Body of pancreas (tissue), 4 donors: Measurements from ENCODE around the gene EXT2. TPM values are rescaled to one million over a fixed set of nuclear protein-coding genes. Genes with fewer than 3 reads are reported as not detected.

Experiments
- ATAC-seq: fragments of 150-250 bp; one replicate; pipeline ENCODE4 v1.9.1; 2016
- DNase-seq, 4 donors: peaks; one replicate each; pipeline ENCODE4 v3.0.0-alpha.2; 2019
- H3K27ac ChIP-seq, 4 donors: fragments of 200-600 bp; sonication (generic); 1 replicate in 3 of 4; 2 replicates in 1 of 4; pipeline versions ENCODE4 v1.5.1 to v1.6.1; 2016 to 2019; ENCODE audit warnings: mild to moderate bottlenecking in 1 of 4, mixed read lengths in 1 of 4, moderate library complexity in 1 of 4
- H3K27me3 ChIP-seq, 2 donors: fragments of 200-600 bp; sonication (generic); one replicate each; pipeline ENCODE4 v1.6.0; 2016; ENCODE audit warnings: mild to moderate bottlenecking in 1 of 2
- H3K36me3 ChIP-seq, 2 donors: fragments of 200-600 bp; sonication (generic); replicated peaks in 1 of 2; 2 replicates each; pipeline ENCODE4 v1.5.1; 2016; ENCODE audit warnings: low read depth in 2 of 2; ENCODE audit not compliant: insufficient read depth in 1 of 2
- H3K4me1 ChIP-seq: fragments of 200-600 bp; sonication (generic); one replicate; pipeline ENCODE4 v1.6.0; 2016
- H3K4me3 ChIP-seq, 2 donors: fragments of 200-600 bp; sonication (generic); 1 replicate in 1 of 2; 2 replicates in 1 of 2; pipeline ENCODE4 v1.5.1; 2016 to 2019
- H3K9me3 ChIP-seq, 3 donors: fragments of 200-600 bp; sonication (generic); 1 replicate in 2 of 3; 2 replicates in 1 of 3; pipeline ENCODE4 v1.5.1; 2016
- POLR2A ChIP-seq, 3 donors: fragments of 450-650 bp; IDR thresholded peaks; one replicate each; pipeline ENCODE4 v1.6.1; 2016; ENCODE audit warnings: antibody characterized with exemption in 3 of 3, mild to moderate bottlenecking in 2 of 3
- WGBS, 2 donors: methylation state at CpG; one replicate each; pipeline ENCODE4 v1.1.5; 2017; 5-methylcytosine and 5-hydroxymethylcytosine counted together
- intact Hi-C: fragments of 100-400 bp; cut with DNase I; formaldehyde crosslinking; loops from one replicate; pipeline ENCODE4 v1.15.1; 2023
- total RNA-seq, 2 donors: library from RNA; depleted of rRNA; stranded (reverse); fragments of >200 nt; gene quantifications; one replicate each; pipeline ENCODE4 v1.1.0, GENCODE V29; 2016
- TF ChIP-seq, protein P1 (sequence below), 7 experiments: fragments of 450-650 bp in 4 of 7; fragments of 200-600 bp in 3 of 7; sonication (generic) in 3 of 7; IDR thresholded peaks; one replicate each; pipeline ENCODE4 v1.5.1; 2016 to 2019; ENCODE audit warnings: antibody characterized with exemption in 7 of 7

EXT2 gene
- total RNA-seq, 2 donors from 2014 or later, result 21.4 to 34.2 TPM

DNA sequence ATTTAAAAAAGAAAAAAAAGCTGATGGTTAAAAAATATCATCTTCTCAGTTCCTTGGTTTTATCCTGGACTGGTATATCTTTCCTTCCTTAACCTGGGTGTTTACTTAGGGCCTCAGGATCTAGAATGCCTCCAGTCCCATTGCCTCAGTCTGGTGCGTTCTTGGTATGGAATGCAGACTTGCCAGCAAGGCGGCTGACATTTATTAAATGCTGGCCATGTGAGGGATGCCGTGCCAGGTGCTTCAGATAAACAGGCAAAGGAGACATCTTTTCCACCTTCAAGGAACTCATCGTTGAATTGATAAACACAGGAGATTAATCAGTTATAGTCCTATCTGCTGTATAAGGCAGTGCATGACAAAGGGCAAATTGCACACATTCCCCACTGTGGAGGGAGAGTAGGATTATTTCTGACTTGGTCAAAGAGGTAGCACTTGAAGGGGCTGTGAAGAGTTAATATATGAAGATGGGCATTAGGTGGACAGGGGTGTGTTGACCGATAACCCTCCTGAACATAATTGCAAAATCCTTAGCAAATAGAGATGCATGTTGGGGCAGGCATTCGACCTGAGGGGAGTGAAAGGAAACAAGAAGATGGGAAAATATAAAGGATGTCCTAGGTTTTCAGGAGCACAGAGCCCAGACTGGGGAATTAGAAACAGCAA lies 160.1 kb downstream of the EXT2 start:
- 55 to 62% methylated on average over 6 of the region's 6 CpGs for WGBS, 2 donors
- TF ChIP-seq, protein P1, sequence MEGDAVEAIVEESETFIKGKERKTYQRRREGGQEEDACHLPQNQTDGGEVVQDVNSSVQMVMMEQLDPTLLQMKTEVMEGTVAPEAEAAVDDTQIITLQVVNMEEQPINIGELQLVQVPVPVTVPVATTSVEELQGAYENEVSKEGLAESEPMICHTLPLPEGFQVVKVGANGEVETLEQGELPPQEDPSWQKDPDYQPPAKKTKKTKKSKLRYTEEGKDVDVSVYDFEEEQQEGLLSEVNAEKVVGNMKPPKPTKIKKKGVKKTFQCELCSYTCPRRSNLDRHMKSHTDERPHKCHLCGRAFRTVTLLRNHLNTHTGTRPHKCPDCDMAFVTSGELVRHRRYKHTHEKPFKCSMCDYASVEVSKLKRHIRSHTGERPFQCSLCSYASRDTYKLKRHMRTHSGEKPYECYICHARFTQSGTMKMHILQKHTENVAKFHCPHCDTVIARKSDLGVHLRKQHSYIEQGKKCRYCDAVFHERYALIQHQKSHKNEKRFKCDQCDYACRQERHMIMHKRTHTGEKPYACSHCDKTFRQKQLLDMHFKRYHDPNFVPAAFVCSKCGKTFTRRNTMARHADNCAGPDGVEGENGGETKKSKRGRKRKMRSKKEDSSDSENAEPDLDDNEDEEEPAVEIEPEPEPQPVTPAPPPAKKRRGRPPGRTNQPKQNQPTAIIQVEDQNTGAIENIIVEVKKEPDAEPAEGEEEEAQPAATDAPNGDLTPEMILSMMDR (IDR thresholded peaks at IDR 0.05), result no peak
- TF ChIP-seq POLR2A (IDR thresholded peaks at IDR 0.05), result no peak
- intact Hi-C loops, result no loop called here
- Histone ChIP-seq H3K27ac (no peak overlapping the region), H3K4me1 (no peaks in the 10 kb centered on the region), H3K9me3 (peaks cover 0 to 13% (median 0%) of the 10 kb centered on the region in 3 donors), H3K4me3 (no peak overlapping the region), H3K36me3 (no peaks in the 10 kb centered on the region), H3K27me3 (no peaks in the 10 kb centered on the region)
- ATAC-seq (no peak), DNase-seq (no peak)

GRCh38 chr11:44256673-44257291 lies 161.3 kb downstream of the EXT2 start:
- intact Hi-C loops, result no loop called here
- ATAC-seq (no peak), DNase-seq (peak in 1 of 4 donors; percentile 39)
- Histone ChIP-seq H3K36me3 (no peaks in the 10 kb centered on the region), H3K9me3 (peaks cover 0 to 13% (median 0%) of the 10 kb centered on the region in 3 donors), H3K27me3 (no peaks in the 10 kb centered on the region), H3K4me3 (no peak overlapping the region), H3K27ac (no peak overlapping the region), H3K4me1 (no peaks in the 10 kb centered on the region)
- WGBS, 2 donors, result 65 to 71% methylated on average over 4 of the region's 4 CpGs
- TF ChIP-seq, protein P1 (IDR thresholded peaks at IDR 0.05), result no peak
- no peak for TF ChIP-seq POLR2A (IDR thresholded peaks at IDR 0.05)

GRCh38 chr11:44257338-44258189 lies 162.1 kb downstream of the EXT2 start:
- intact Hi-C loops, result no loop called here
- Histone ChIP-seq H3K27me3 (no peaks in the 10 kb centered on the region), H3K27ac (no peak overlapping the region), H3K9me3 (peaks cover 0 to 7% (median 0%) of the 10 kb centered on the region in 3 donors), H3K36me3 (no peaks in the 10 kb centered on the region), H3K4me3 (no peak overlapping the region), H3K4me1 (no peaks in the 10 kb centered on the region)
- TF ChIP-seq POLR2A (IDR thresholded peaks at IDR 0.05), result no peak
- TF ChIP-seq, protein P1 (IDR thresholded peaks at IDR 0.05), result no peak
- DNase-seq (no peak), ATAC-seq (no peak)
- WGBS, 2 donors, result 93 to 96% methylated on average over 8 of the region's 8 CpGs

DNA sequence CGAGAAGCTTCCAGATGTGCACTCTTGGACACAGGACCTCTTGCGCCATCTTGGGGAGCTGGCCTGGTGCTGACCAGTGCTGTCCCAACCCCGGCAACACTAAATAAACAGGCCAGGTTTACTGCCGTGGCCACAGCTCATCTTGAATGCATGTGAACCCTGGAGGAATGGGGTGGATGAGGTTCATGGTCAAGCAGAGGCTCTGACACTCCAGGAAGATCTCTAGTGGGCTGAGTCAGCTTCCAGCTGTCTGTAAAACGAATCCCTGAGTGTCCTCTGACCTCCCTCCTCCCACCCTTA lies 162.7 kb downstream of the EXT2 start:
- Histone ChIP-seq H3K36me3 (no peaks in the 10 kb centered on the region), H3K4me1 (no peaks in the 10 kb centered on the region), H3K9me3 (peaks cover 0 to 1% (median 0%) of the 10 kb centered on the region in 3 donors), H3K4me3 (no peak overlapping the region), H3K27me3 (no peaks in the 10 kb centered on the region), H3K27ac (no peak overlapping the region)
- no peak for ATAC-seq
- DNase-seq, result no peak
- 71 to 87% methylated on average over 5 of the region's 5 CpGs for WGBS, 2 donors
- no peak for TF ChIP-seq POLR2A (IDR thresholded peaks at IDR 0.05)
- TF ChIP-seq, protein P1 (IDR thresholded peaks at IDR 0.05), result no peak
- intact Hi-C loops, result no loop called here
